ENCODE data around the gene ATP2B1. TPM values are rescaled to one million over a fixed set of nuclear protein-coding genes. Genes with fewer than 3 reads are reported as not detected.

Gene ATP2B1
- total and polyA plus RNA-seq, 2 donors (not counting 1 experiment from before 2014, with no cell fraction given) = 26.1 to 238 TPM

GRCh38 chr12:89622115-89622514, 86.5 kb downstream of the ATP2B1 start:
- no peak for ATAC-seq (ENCODE audit: low read depth)
- ChIA-PET CTCF (interaction anchor here (0.7 to 2.0 kb wide), 4 partner anchors 80 to 479 kb away, joined by 3 to 4 read pairs (median 4); no protein-coding TSS in a partner anchor), POLR2A (no interaction called here)
- DNase-seq = no peak
- intact Hi-C loops (cut with micrococcal nuclease) = loop anchor here (5.0 kb wide), 1 partner anchor 390 kb away; no protein-coding TSS in a partner anchor
- Histone ChIP-seq H3K36me3 (replicated peaks in 1 of 2; ENCODE audit: control extremely low read depth in 1 of 2, control insufficient read depth in 1 of 2, extremely low read depth in 1 of 2, insufficient read depth in 2 of 2, low read length in 1 of 2) (peaks cover 5 to 80% of the 10 kb centered on the region in 2 experiments), H3K79me2 (ENCODE audit: control insufficient read depth, insufficient read depth, low read length) (peaks cover 6% of the 10 kb centered on the region), H2AFZ (ENCODE audit: insufficient read depth, low read depth, low read length, poor library complexity, severe bottlenecking) (no peak overlapping the region), H3K27me3 (replicated peaks in 1 of 4; ENCODE audit: control extremely low read depth in 1 of 4, control insufficient read depth in 3 of 4, insufficient read depth in 4 of 4, low read length in 3 of 4) (no peaks in the 10 kb centered on the region), H3K9me3 (ENCODE audit: control extremely low read depth in 1 of 3, control insufficient read depth in 2 of 3, insufficient read depth in 1 of 3, low read length in 2 of 3) (no peaks in the 10 kb centered on the region), H3K4me2 (replicated peaks; ENCODE audit: low read depth, low read length, poor library complexity, severe bottlenecking) (no peak overlapping the region), H3K4me3 (ENCODE audit: control extremely low read depth in 1 of 5, extremely low read depth in 1 of 5, insufficient read depth in 1 of 5, low read depth in 2 of 5, low read length in 4 of 5) (no peak overlapping the region), H3K4me1 (ENCODE audit: control insufficient read depth in 2 of 2, insufficient read depth in 2 of 2, low read length in 2 of 2) (no peaks in the 10 kb centered on the region), H3K9ac (ENCODE audit: low read length) (no peak overlapping the region), H4K20me1 (ENCODE audit: control insufficient read depth, insufficient read depth, low read length, poor library complexity, severe bottlenecking) (peaks cover 16% of the 10 kb centered on the region), H3K27ac (ENCODE audit: low read length in 2 of 2) (no peak overlapping the region)
- no peak overlapping the region for H3K4me3 Mint-ChIP-seq
- H3K9me3 Mint-ChIP-seq (ENCODE audit: insufficient read depth) = no peaks in the 10 kb centered on the region
- TF ChIP-seq EZH2 (IDR thresholded peaks at IDR 0.05; ENCODE audit: borderline replicate concordance, insufficient read depth, low read depth, low read length, poor library complexity, severe bottlenecking) = no peak
- TF ChIP-seq CTCF (IDR thresholded peaks at IDR 0.05) = no peak
- no peak overlapping the region for H3K27ac Mint-ChIP-seq
- no peaks in the 10 kb centered on the region for H3K27me3 Mint-ChIP-seq
- H3K4me1 Mint-ChIP-seq = no peaks in the 10 kb centered on the region

GRCh38 chr12:89621521-89621920, 87.1 kb downstream of the ATP2B1 start:
- ChIA-PET POLR2A (no interaction called here), CTCF (interaction anchor here (0.7 to 2.0 kb wide), 5 partner anchors 81 to 480 kb away, joined by 3 to 6 read pairs (median 4); no protein-coding TSS in a partner anchor)
- Mint-ChIP-seq H3K27me3 (no peaks in the 10 kb centered on the region), H3K4me1 (no peaks in the 10 kb centered on the region), H3K27ac (no peak overlapping the region), H3K4me3 (no peak overlapping the region), H3K9me3 (ENCODE audit: insufficient read depth) (no peaks in the 10 kb centered on the region)
- Histone ChIP-seq H3K4me1 (ENCODE audit: control insufficient read depth in 2 of 2, insufficient read depth in 2 of 2, low read length in 2 of 2) (no peaks in the 10 kb centered on the region), H2AFZ (ENCODE audit: insufficient read depth, low read depth, low read length, poor library complexity, severe bottlenecking) (no peak overlapping the region), H4K20me1 (ENCODE audit: control insufficient read depth, insufficient read depth, low read length, poor library complexity, severe bottlenecking) (peaks cover 16% of the 10 kb centered on the region), H3K4me2 (replicated peaks; ENCODE audit: low read depth, low read length, poor library complexity, severe bottlenecking) (no peak overlapping the region), H3K36me3 (replicated peaks in 1 of 2; ENCODE audit: control extremely low read depth in 1 of 2, control insufficient read depth in 1 of 2, extremely low read depth in 1 of 2, insufficient read depth in 2 of 2, low read length in 1 of 2) (peaks cover 3 to 80% of the 10 kb centered on the region in 2 experiments), H3K79me2 (ENCODE audit: control insufficient read depth, insufficient read depth, low read length) (peaks cover 6% of the 10 kb centered on the region), H3K27ac (ENCODE audit: low read length in 2 of 2) (no peak overlapping the region), H3K9ac (ENCODE audit: low read length) (no peak overlapping the region), H3K4me3 (ENCODE audit: control extremely low read depth in 1 of 5, extremely low read depth in 1 of 5, insufficient read depth in 1 of 5, low read depth in 2 of 5, low read length in 4 of 5) (no peak overlapping the region), H3K27me3 (replicated peaks in 1 of 4; ENCODE audit: control extremely low read depth in 1 of 4, control insufficient read depth in 3 of 4, insufficient read depth in 4 of 4, low read length in 3 of 4) (no peaks in the 10 kb centered on the region), H3K9me3 (ENCODE audit: control extremely low read depth in 1 of 3, control insufficient read depth in 2 of 3, insufficient read depth in 1 of 3, low read length in 2 of 3) (no peaks in the 10 kb centered on the region)
- WGBS (ENCODE audit: insufficient coverage) = no CpG with 5 or more reads among the region's 1 CpG
- no peak for ATAC-seq (ENCODE audit: low read depth)
- intact Hi-C loops (cut with micrococcal nuclease) = loop anchor here (5.0 kb wide), 1 partner anchor 391 kb away; no protein-coding TSS in a partner anchor
- TF ChIP-seq CTCF (IDR thresholded peaks at IDR 0.05) = no peak
- TF ChIP-seq EZH2 (IDR thresholded peaks at IDR 0.05; ENCODE audit: borderline replicate concordance, insufficient read depth, low read depth, low read length, poor library complexity, severe bottlenecking) = no peak
- DNase-seq = no peak
